ENCODE data around the gene KRTAP5-4. TPM values are rescaled to one million over a fixed set of nuclear protein-coding genes. Genes with fewer than 3 reads are reported as not detected.

The KRTAP5-4 gene
- total RNA-seq, 2 donors from 2014 or later, result not detected

DNA sequence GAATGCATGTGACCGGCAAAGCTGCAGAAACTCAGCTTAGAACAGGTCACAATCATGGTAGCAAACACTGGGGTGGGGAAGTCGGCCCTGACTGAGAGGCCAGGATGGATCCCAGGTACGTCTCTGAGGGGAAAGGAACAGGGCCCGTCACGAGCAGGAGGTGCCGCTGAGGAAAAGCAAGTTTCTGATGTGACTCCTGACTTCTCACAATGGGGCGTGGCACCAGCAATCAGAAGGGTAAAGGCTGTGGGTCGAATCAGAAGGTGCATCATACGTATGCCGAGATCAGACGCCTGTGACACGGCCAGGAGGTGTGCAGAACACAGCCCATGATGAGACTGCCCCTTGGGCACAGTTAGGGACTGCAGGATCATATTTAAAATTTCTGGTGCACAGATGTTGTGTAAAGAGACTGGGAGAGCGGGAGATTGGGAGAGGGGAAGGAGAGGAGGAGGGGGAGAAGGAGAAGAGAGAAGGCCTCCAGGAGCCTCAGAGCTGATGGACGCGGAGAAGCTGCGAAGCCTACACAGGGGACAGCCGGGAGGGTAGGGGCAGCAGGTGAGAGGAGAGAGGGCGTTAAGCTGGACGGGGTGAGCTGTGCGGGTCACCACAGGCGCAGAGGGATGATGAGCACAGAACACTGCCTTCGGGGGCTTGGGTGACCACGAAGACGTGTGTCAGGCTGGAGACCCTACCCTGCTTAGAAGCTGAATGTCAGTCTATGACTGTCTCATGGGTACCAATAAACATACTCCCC lies 38.4 kb upstream of the KRTAP5-4 start:
- Histone ChIP-seq H3K4me1 (ENCODE audit: control insufficient read depth in 1 of 2, low read depth in 2 of 2) (no peaks in the 10 kb centered on the region), H3K27ac (no peak overlapping the region), H3K36me3 (no peaks in the 10 kb centered on the region), H3K4me3 (no peak overlapping the region), H3K27me3 (replicated peaks; ENCODE audit: insufficient read depth) (no peaks in the 10 kb centered on the region), H3K9me3 (no peaks in the 10 kb centered on the region)
- TF ChIP-seq, protein P1, sequence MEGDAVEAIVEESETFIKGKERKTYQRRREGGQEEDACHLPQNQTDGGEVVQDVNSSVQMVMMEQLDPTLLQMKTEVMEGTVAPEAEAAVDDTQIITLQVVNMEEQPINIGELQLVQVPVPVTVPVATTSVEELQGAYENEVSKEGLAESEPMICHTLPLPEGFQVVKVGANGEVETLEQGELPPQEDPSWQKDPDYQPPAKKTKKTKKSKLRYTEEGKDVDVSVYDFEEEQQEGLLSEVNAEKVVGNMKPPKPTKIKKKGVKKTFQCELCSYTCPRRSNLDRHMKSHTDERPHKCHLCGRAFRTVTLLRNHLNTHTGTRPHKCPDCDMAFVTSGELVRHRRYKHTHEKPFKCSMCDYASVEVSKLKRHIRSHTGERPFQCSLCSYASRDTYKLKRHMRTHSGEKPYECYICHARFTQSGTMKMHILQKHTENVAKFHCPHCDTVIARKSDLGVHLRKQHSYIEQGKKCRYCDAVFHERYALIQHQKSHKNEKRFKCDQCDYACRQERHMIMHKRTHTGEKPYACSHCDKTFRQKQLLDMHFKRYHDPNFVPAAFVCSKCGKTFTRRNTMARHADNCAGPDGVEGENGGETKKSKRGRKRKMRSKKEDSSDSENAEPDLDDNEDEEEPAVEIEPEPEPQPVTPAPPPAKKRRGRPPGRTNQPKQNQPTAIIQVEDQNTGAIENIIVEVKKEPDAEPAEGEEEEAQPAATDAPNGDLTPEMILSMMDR (IDR thresholded peaks at IDR 0.05), result no peak
- DNase-seq (ENCODE audit: low spot score) (no peak), ATAC-seq (ENCODE audit: insufficient number of reproducible peaks, low FRiP score, low read depth) (no peak)

DNA sequence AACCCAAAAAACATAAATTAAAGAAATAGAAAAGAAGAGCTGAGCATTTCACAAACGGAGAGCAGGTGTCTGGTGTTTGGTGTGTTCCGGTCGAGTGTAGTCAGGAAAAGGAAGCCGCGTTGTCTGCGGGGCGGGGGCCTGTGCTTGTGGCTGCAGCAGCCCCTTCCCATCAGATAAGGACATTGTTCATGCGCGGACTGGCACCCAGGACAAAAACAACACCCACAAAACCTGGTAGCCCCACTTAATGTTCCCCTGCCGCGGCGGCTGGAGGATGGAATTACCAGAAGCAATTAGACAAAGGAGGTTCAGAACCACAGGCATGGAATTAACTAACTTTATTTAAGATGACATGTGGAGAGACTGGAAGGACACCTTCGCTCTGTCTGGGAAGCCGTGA lies 37.6 kb upstream of the KRTAP5-4 start:
- H3K27ac ChIP-seq, result no peak overlapping the region
- ATAC-seq (ENCODE audit: insufficient number of reproducible peaks, low FRiP score, low read depth), result no peak

DNA sequence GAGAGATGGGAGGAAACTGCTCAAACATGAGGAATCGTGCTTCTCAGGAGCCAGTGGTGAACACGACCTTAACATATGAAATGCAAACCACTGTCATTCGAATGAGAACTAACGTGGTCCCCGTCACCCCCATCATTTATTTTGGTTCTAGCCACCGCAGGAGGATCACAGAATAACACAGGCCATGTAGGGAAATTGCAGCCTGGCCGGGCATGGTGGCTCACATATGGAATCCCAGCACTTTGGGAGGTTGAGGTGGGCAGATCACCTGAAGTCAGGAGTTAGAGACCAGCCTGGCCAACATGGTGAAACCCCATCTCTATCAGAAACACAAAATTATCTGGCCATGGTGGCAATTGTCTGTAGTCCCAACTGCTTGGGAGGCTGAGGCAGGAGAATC lies 34.7 kb upstream of the KRTAP5-4 start:
- ATAC-seq (ENCODE audit: insufficient number of reproducible peaks, low FRiP score, low read depth), result no peak
- TF ChIP-seq, protein P1 (IDR thresholded peaks at IDR 0.05), result no peak
- Histone ChIP-seq H3K27me3 (replicated peaks; ENCODE audit: insufficient read depth) (no peaks in the 10 kb centered on the region), H3K9me3 (no peaks in the 10 kb centered on the region), H3K4me1 (ENCODE audit: control insufficient read depth in 1 of 2, low read depth in 2 of 2) (no peaks in the 10 kb centered on the region), H3K36me3 (no peaks in the 10 kb centered on the region), H3K27ac (no peak overlapping the region), H3K4me3 (no peak overlapping the region)
- no peak for DNase-seq (ENCODE audit: low spot score)

More for the DNA sequence above, 37.6 kb upstream of the KRTAP5-4 start:
- TF ChIP-seq, protein P1 (IDR thresholded peaks at IDR 0.05), result no peak
- Histone ChIP-seq H3K27me3 (replicated peaks; ENCODE audit: insufficient read depth) (no peaks in the 10 kb centered on the region), H3K4me3 (no peak overlapping the region), H3K9me3 (no peaks in the 10 kb centered on the region), H3K4me1 (ENCODE audit: control insufficient read depth in 1 of 2, low read depth in 2 of 2) (no peaks in the 10 kb centered on the region), H3K36me3 (no peaks in the 10 kb centered on the region)
- no peak for DNase-seq (ENCODE audit: low spot score)

DNA sequence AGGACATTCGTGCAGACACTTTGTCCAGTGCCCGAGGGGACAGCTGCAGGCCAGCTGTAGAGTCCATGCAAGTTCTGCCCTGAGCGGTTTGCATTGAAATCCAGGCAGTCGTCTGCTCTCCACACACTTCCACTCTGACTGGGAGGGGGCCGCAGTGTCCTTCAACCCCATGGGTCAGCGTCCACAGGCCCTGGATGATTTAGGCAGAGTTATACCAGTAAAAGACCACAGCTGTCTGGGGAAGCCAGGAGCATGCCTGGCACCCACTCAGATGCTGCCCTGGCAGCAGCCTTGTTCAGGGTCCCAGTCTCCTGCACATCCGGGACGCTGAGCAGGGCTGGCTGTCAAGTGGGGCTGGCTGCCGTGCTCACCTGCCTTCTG lies 34.1 kb upstream of the KRTAP5-4 start:
- ATAC-seq (ENCODE audit: insufficient number of reproducible peaks, low FRiP score, low read depth) (no peak), DNase-seq (ENCODE audit: low spot score) (no peak)
- H3K9me3 ChIP-seq, result no peaks in the 10 kb centered on the region
- no peak overlapping the region for H3K27ac ChIP-seq
- TF ChIP-seq, protein P1 (IDR thresholded peaks at IDR 0.05), result no peak
- H3K4me1 ChIP-seq (ENCODE audit: control insufficient read depth in 1 of 2, low read depth in 2 of 2), result no peaks in the 10 kb centered on the region
- no peaks in the 10 kb centered on the region for H3K36me3 ChIP-seq
- H3K27me3 ChIP-seq (replicated peaks; ENCODE audit: insufficient read depth), result no peaks in the 10 kb centered on the region
- H3K4me3 ChIP-seq, result no peak overlapping the region

DNA sequence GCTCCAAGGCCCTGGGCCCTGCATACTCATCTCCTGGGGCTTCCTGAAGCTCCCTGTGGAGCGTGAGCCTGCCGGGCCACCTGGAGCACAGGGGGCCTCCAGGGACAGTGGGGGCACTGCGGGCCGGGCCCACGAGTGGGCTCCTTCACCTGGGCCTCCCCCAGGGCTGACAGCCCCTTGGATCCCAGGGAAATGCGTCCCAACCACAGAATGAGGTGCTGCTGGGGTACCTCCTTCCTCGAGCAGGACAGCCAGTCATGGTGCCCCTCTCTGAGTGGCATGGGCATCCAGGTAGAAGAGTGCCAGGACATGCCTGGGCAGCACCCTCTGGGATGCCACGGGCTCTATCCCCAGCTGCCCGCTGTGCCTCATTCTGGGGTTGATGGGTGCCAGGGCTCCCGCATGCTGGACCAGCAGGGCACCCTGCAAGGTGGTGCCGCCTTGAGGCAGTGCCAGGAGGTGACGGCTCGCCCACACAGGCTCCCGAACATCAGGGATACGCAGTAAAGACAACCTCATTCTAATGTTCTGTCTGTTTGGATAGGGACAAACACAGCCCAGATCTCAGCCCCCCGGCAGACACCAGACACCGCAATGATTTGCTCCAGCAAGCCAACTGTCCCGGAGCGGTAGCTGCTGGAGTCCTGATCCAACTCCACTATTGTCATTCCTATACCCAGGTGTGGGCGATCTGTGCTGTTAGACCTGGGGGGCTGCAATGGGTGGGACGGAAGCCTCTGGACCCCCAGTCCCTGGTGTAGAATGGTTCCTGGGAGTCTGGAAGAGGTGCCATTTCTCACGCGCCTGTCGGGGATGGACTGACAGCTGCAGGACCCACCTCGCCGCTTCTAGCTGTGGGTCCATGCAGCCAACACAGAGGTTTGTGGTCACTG lies 33.5 kb upstream of the KRTAP5-4 start:
- H3K27me3 ChIP-seq (replicated peaks; ENCODE audit: insufficient read depth), result no peaks in the 10 kb centered on the region
- ATAC-seq (ENCODE audit: insufficient number of reproducible peaks, low FRiP score, low read depth) (no peak), DNase-seq (ENCODE audit: low spot score) (no peak)

More for the DNA sequence above, 33.5 kb upstream of the KRTAP5-4 start:
- H3K9me3 ChIP-seq, result no peaks in the 10 kb centered on the region
- no peak overlapping the region for H3K4me3 ChIP-seq
- no peaks in the 10 kb centered on the region for H3K4me1 ChIP-seq (ENCODE audit: control insufficient read depth in 1 of 2, low read depth in 2 of 2)
- TF ChIP-seq, protein P1 (IDR thresholded peaks at IDR 0.05), result no peak
- no peak overlapping the region for H3K27ac ChIP-seq
- no peaks in the 10 kb centered on the region for H3K36me3 ChIP-seq

All from thoracic aorta (tissue), 2 donors.